Loucy (cell line): ENCODE results near the gene DNAH8.

ENCODE experiments used
- H2AFZ ChIP-seq: fragments of 200-600 bp; sonication (generic); 2 replicates; pipeline ENCODE4 v1.6.0; 2016; ENCODE audit warnings: antibody characterized with exemption, mild to moderate bottlenecking, low read length, moderate library complexity
- H3F3A ChIP-seq: fragments of 200-600 bp; 2 replicates; pipeline ENCODE4 v1.6.0; 2016; ENCODE audit warnings: antibody characterized with exemption, low read depth, mild to moderate bottlenecking
- H3K27me3 ChIP-seq: fragments of 200-600 bp; sonication (generic); 2 replicates; pipeline ENCODE4 v1.6.1; 2014; ENCODE audit warnings: low read length, mild to moderate bottlenecking; ENCODE audit not compliant: insufficient read depth, poor library complexity, severe bottlenecking
- H3K36me3 ChIP-seq: fragments of 200-600 bp; sonication (generic); 2 replicates; pipeline ENCODE4 v1.6.1; 2016; ENCODE audit warnings: low read length; ENCODE audit not compliant: insufficient read depth
- H3K4me1 ChIP-seq: fragments of 200-600 bp; sonication (generic); 2 replicates; pipeline ENCODE4 v1.5.1; 2014; ENCODE audit warnings: low read length, mild to moderate bottlenecking; ENCODE audit not compliant: insufficient read depth, poor library complexity, severe bottlenecking
- H3K4me2 ChIP-seq: fragments of 200-600 bp; sonication (generic); 2 replicates; pipeline ENCODE4 v1.6.0; 2014; ENCODE audit warnings: antibody characterized with exemption, low read length, low read depth, mild to moderate bottlenecking; ENCODE audit not compliant: poor library complexity, severe bottlenecking
- H3K4me3 ChIP-seq: fragments of 200-600 bp; sonication (generic); 2 replicates; pipeline ENCODE4 v1.5.1; 2014; ENCODE audit warnings: low read length, mild to moderate bottlenecking, mixed read lengths; ENCODE audit not compliant: poor library complexity, severe bottlenecking
- H3K79me2 ChIP-seq: fragments of 200-600 bp; sonication (generic); 2 replicates; pipeline ENCODE4 v1.6.1; 2014; ENCODE audit warnings: low read length; ENCODE audit not compliant: insufficient read depth
- H3K9ac ChIP-seq: fragments of 200-600 bp; sonication (generic); 2 replicates; pipeline ENCODE4 v1.6.0; 2014; ENCODE audit warnings: mild to moderate bottlenecking, low read depth, low read length, moderate library complexity; ENCODE audit not compliant: poor library complexity, severe bottlenecking
- H3K9me2 ChIP-seq: fragments of 200-600 bp; sonication (generic); replicated peaks from 2 replicates; pipeline ENCODE4 v1.6.1; 2016; ENCODE audit warnings: low read depth, low read length, mixed read lengths
- H3K9me3 ChIP-seq: fragments of 200-600 bp; sonication (generic); 2 replicates; pipeline ENCODE4 v1.6.1; 2014; ENCODE audit warnings: mild to moderate bottlenecking, antibody characterized with exemption, low read length, low read depth; ENCODE audit not compliant: insufficient read depth
- H4K20me1 ChIP-seq: fragments of 200-600 bp; sonication (generic); 2 replicates; pipeline ENCODE4 v1.6.0; 2014; ENCODE audit warnings: antibody characterized with exemption, low read length, mild to moderate bottlenecking; ENCODE audit not compliant: insufficient read depth, poor library complexity, severe bottlenecking
- CTCF ChIP-seq: fragments of 200-600 bp; sonication (generic); conservative IDR thresholded peaks from 2 replicates; pipeline ENCODE4 v1.5.1; 2014; ENCODE audit warnings: mild to moderate bottlenecking, antibody characterized with exemption, low read length
- EZH2phosphoT487 ChIP-seq: fragments of 200-600 bp; IDR thresholded peaks from 2 replicates; pipeline ENCODE4 v1.6.1; 2018; ENCODE audit warnings: antibody characterized with exemption, mild to moderate bottlenecking, moderate library complexity, borderline replicate concordance

Gene DNAH8

DNA sequence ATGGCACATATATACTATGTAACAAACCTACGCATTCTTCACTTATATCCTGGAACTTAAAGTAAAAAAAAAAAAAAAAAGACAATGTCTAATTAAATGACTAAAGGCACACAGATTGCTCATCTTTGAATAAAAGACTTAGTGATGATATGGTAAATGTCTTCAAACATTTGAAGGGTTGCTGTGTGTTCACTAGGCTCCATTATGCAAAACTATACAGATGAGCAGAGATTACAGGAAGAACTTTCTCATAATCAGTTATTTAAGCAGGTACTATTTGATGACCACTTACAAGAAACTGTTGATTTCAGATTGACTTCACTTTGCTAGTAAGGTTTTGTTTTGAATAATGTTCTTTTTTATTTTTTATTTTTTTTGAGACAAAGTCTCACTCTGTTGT, 34.4 kb downstream of the DNAH8 start:
- Histone ChIP-seq H3K4me2 (no peak overlapping the region), H3K9me3 (no peaks in the 10 kb centered on the region), H4K20me1 (no peaks in the 10 kb centered on the region), H3K4me1 (no peaks in the 10 kb centered on the region), H3F3A (no peaks in the 10 kb centered on the region), H2AFZ (no peak overlapping the region), H3K79me2 (no peaks in the 10 kb centered on the region), H3K27me3 (no peaks in the 10 kb centered on the region), H3K9me2 (no peaks in the 10 kb centered on the region), H3K9ac (no peak overlapping the region), H3K36me3 (no peaks in the 10 kb centered on the region), H3K4me3 (no peak overlapping the region)
- TF ChIP-seq EZH2phosphoT487 (no peak), CTCF (no peak)

DNA sequence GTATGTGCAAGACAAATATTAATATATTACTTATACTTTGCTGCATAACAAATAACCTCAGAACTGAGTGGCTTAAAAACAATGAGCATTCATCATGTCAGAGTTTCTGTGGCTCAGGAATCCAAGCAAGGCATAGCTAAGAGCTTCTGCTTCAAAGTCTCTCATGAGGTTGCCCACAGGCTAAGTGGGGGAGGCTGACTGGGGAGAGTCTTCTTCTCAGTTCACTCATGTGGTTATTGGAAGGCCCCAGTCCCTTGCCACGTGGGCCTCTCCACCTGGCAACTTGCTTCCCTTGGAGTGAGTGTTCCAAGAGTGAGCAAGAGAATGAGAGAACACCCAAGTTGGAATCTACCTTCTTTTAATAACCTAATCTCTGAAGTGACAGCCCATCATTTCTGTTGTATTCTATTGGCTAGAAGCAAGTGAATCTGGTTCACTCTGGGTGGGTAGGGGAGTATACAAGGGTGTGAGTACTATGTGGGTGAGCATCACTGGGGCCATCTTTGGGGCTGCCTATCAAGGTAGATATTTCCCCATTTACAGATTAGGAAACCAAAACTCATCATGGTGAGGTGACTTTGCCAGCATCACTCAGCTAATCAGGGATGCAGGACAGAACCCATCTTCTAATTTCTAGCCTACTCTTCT, 36.0 kb downstream of the DNAH8 start:
- Histone ChIP-seq H3K4me2 (no peak overlapping the region), H4K20me1 (no peaks in the 10 kb centered on the region), H3K9me3 (no peaks in the 10 kb centered on the region), H2AFZ (no peak overlapping the region), H3K9me2 (no peaks in the 10 kb centered on the region), H3K9ac (no peak overlapping the region), H3K36me3 (no peaks in the 10 kb centered on the region), H3K4me1 (no peaks in the 10 kb centered on the region), H3K4me3 (no peak overlapping the region), H3F3A (no peaks in the 10 kb centered on the region), H3K79me2 (no peaks in the 10 kb centered on the region), H3K27me3 (no peaks in the 10 kb centered on the region)
- TF ChIP-seq EZH2phosphoT487 (no peak), CTCF (no peak)

GRCh38 chr6:38753707-38754106, 38.6 kb downstream of the DNAH8 start:
- Histone ChIP-seq H3K9me3 (no peaks in the 10 kb centered on the region), H3K4me3 (no peak overlapping the region), H4K20me1 (no peaks in the 10 kb centered on the region), H3F3A (no peaks in the 10 kb centered on the region), H3K9me2 (no peaks in the 10 kb centered on the region), H3K36me3 (no peaks in the 10 kb centered on the region), H3K27me3 (no peaks in the 10 kb centered on the region), H3K9ac (no peak overlapping the region), H3K79me2 (no peaks in the 10 kb centered on the region), H3K4me1 (no peaks in the 10 kb centered on the region), H2AFZ (no peak overlapping the region), H3K4me2 (no peak overlapping the region)
- TF ChIP-seq CTCF = no peak
- TF ChIP-seq EZH2phosphoT487 = no peak
